ENCODE results near the gene TNF.

DNA sequence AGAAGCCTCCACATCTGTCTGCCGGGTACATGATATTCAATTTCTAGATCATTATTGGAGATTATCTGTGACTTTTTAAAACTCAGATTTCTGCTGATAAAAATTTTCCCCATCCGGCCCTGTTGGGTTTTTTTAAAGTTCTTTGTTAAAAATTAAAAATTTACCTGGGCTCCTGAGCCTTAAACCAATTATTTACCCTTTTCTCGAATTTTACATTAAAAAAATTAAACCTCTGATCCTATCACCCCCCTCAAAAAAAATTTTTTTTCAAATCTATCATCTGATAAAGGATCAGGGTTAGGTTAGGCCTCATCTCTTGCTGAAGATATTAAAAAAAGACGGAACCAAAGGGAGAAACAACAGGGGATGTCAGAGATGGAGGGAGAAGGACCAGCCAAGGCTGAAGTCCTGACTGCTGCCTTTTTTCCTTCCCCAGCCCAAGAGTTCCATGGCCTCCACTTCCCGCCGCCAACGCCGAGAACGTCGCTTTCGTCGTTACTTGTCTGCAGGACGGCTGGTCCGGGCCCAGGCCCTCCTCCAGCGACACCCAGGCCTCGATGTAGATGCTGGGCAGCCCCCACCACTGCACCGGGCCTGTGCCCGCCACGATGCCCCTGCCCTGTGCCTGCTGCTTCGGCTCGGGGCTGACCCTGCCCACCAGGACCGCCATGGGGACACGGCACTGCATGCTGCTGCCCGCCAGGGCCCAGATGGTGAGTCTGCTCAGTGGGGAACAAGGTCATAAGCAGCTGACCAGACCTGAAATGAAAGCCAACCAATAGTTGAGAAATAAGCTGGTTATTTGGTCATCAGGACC lies 27.4 kb upstream of the TNF start:
- TF ChIP-seq, protein P1, sequence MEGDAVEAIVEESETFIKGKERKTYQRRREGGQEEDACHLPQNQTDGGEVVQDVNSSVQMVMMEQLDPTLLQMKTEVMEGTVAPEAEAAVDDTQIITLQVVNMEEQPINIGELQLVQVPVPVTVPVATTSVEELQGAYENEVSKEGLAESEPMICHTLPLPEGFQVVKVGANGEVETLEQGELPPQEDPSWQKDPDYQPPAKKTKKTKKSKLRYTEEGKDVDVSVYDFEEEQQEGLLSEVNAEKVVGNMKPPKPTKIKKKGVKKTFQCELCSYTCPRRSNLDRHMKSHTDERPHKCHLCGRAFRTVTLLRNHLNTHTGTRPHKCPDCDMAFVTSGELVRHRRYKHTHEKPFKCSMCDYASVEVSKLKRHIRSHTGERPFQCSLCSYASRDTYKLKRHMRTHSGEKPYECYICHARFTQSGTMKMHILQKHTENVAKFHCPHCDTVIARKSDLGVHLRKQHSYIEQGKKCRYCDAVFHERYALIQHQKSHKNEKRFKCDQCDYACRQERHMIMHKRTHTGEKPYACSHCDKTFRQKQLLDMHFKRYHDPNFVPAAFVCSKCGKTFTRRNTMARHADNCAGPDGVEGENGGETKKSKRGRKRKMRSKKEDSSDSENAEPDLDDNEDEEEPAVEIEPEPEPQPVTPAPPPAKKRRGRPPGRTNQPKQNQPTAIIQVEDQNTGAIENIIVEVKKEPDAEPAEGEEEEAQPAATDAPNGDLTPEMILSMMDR (IDR thresholded peaks at IDR 0.05; ENCODE audit: low read depth, low read length): no peak
- TF ChIP-seq POLR2A (IDR thresholded peaks at IDR 0.05; ENCODE audit: extremely low read depth, insufficient read length): no peak

All from NB4 (cell line).